ENCODE data around the gene NAV2. TPM values are rescaled to one million over a fixed set of nuclear protein-coding genes. Genes with fewer than 3 reads are reported as not detected.
"Not testable (repeated sequence)": the region's sequence is repeated elsewhere in the genome, so short reads cannot be mapped to it uniquely, and the experiment has no call there.

Gene NAV2
- total RNA-seq, 2 experiments from 2014 or later = 0.23 to 0.36 TPM

DNA sequence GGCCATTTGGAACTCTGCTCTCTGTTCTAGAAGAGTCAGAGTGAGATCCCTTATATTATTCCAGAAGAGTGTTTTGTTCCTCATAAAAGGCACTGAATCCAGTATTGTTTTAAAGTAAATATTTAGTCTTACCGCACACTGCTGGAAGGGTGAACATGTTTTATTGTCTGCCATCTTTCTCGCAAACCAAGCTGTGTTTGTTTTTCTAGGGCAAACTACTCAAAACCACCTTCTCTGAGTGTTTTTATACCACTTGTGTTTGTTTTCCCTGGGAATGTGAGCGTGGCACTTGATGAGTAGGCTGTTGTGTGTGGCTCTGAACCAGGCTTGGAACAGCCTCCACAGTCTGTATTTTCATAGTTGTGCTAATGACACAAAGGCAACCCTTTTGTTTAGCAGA lies 357.8 kb downstream of the NAV2 start:
- no peak for ATAC-seq
- CTCF ChIA-PET = no interaction called here
- Mint-ChIP-seq H3K27ac (no peak overlapping the region), H3K36me3 (ENCODE audit: low read depth) (no peaks in the 10 kb centered on the region), H3K27me3 (peaks cover 5% of the 10 kb centered on the region), H3K4me1 (ENCODE audit: low read depth) (no peaks in the 10 kb centered on the region), H3K4me3 (no peak overlapping the region), H3K9me3 (no peaks in the 10 kb centered on the region)
- TF ChIP-seq, protein P1, sequence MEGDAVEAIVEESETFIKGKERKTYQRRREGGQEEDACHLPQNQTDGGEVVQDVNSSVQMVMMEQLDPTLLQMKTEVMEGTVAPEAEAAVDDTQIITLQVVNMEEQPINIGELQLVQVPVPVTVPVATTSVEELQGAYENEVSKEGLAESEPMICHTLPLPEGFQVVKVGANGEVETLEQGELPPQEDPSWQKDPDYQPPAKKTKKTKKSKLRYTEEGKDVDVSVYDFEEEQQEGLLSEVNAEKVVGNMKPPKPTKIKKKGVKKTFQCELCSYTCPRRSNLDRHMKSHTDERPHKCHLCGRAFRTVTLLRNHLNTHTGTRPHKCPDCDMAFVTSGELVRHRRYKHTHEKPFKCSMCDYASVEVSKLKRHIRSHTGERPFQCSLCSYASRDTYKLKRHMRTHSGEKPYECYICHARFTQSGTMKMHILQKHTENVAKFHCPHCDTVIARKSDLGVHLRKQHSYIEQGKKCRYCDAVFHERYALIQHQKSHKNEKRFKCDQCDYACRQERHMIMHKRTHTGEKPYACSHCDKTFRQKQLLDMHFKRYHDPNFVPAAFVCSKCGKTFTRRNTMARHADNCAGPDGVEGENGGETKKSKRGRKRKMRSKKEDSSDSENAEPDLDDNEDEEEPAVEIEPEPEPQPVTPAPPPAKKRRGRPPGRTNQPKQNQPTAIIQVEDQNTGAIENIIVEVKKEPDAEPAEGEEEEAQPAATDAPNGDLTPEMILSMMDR (IDR thresholded peaks at IDR 0.05) = no peak
- POLR2A ChIA-PET = interaction anchor here (0.6 kb wide), 1 partner anchor 1082 kb away, joined by 3 read pairs; no protein-coding TSS in a partner anchor
- intact Hi-C loops (cut with micrococcal nuclease) = no loop called here
- DNase-seq = no peak

- Mint-ChIP-seq H3K36me3 (ENCODE audit: low read depth) (no peaks in the 10 kb centered on the region), H3K9me3 (no peaks in the 10 kb centered on the region), H3K27ac (no peak overlapping the region), H3K4me1 (ENCODE audit: low read depth) (no peaks in the 10 kb centered on the region), H3K4me3 (no peak overlapping the region), H3K27me3 (peaks cover 13% of the 10 kb centered on the region)
- DNase-seq (no peak), ATAC-seq (no peak)
- POLR2A ChIA-PET = no interaction called here
- intact Hi-C loops (cut with micrococcal nuclease) = no loop called here
- CTCF ChIA-PET = no interaction called here
- TF ChIP-seq, protein P1 (IDR thresholded peaks at IDR 0.05) = no peak
Observed at GRCh38 chr11:20075627-20076026, 363.0 kb downstream of the NAV2 start.

DNA sequence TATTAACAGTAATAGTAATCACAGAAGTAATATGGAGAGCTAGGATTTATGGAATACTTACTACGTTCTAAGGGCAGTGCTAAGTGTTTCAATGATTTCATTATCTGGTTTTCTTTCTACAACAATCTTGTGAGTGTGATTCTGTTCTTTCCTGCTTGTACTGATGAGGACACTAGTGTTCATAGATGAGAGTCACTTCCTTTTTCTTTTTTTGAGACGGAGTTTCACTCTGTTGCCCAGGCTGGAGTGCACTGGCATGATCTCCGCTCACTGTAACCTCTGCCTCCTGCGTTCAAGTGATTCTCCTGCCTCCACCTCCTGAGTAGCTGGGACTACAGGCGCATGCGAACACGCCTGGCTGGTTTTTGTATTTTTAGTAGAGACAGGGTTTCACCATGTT lies 366.2 kb downstream of the NAV2 start:
- no peak overlapping the region for H3K27ac Mint-ChIP-seq
- H3K4me3 Mint-ChIP-seq = no peak overlapping the region
- intact Hi-C loops (cut with micrococcal nuclease) = no loop called here
- peaks cover 14% of the 10 kb centered on the region for H3K27me3 Mint-ChIP-seq
- POLR2A ChIA-PET = no interaction called here
- H3K9me3 Mint-ChIP-seq = no peaks in the 10 kb centered on the region
- CTCF ChIA-PET = no interaction called here
- H3K4me1 Mint-ChIP-seq (ENCODE audit: low read depth) = no peaks in the 10 kb centered on the region
- TF ChIP-seq, protein P1 (IDR thresholded peaks at IDR 0.05) = no peak
- H3K36me3 Mint-ChIP-seq (ENCODE audit: low read depth) = no peaks in the 10 kb centered on the region
- ATAC-seq (no peak), DNase-seq (no peak)

- no peaks in the 10 kb centered on the region for H3K9me3 Mint-ChIP-seq
- DNase-seq (no peak), ATAC-seq (no peak)
- no peaks in the 10 kb centered on the region for H3K4me1 Mint-ChIP-seq (ENCODE audit: low read depth)
- intact Hi-C loops (cut with micrococcal nuclease) = no loop called here
- TF ChIP-seq, protein P1 (IDR thresholded peaks at IDR 0.05) = no peak
- no peak overlapping the region for H3K27ac Mint-ChIP-seq
- H3K4me3 Mint-ChIP-seq = no peak overlapping the region
- CTCF ChIA-PET = no interaction called here
- H3K27me3 Mint-ChIP-seq = peaks cover 15% of the 10 kb centered on the region
- no peaks in the 10 kb centered on the region for H3K36me3 Mint-ChIP-seq (ENCODE audit: low read depth)
- POLR2A ChIA-PET = no interaction called here
Observed at GRCh38 chr11:20080032-20080685, 367.5 kb downstream of the NAV2 start.

DNA sequence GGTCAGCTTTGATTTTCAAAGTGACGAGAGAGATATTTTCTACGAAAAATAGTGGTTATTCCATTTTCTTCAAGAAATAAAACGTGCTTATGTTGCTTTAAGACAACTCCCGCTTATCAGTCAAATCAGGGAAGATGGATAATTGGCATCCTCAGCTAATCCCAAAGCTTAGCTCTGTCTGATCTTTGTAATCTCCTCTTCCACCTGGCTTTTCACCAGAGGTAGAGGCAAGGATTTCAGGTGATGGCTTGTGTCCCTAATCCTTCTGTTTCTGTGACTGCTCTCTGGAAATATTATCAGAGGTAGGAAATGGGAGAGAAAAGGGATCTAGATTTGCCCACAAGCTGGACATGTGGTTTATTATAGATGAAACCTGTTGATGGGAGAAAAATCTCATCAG lies 368.7 kb downstream of the NAV2 start:
- H3K27ac Mint-ChIP-seq = no peak overlapping the region
- intact Hi-C loops (cut with micrococcal nuclease) = no loop called here
- peaks cover 11% of the 10 kb centered on the region for H3K27me3 Mint-ChIP-seq
- CTCF ChIA-PET = no interaction called here
- H3K4me1 Mint-ChIP-seq (ENCODE audit: low read depth) = no peaks in the 10 kb centered on the region
- ATAC-seq (no peak), DNase-seq (no peak)
- H3K36me3 Mint-ChIP-seq (ENCODE audit: low read depth) = no peaks in the 10 kb centered on the region
- POLR2A ChIA-PET = no interaction called here
- TF ChIP-seq, protein P1 (IDR thresholded peaks at IDR 0.05) = no peak
- no peaks in the 10 kb centered on the region for H3K9me3 Mint-ChIP-seq
- no peak overlapping the region for H3K4me3 Mint-ChIP-seq

DNA sequence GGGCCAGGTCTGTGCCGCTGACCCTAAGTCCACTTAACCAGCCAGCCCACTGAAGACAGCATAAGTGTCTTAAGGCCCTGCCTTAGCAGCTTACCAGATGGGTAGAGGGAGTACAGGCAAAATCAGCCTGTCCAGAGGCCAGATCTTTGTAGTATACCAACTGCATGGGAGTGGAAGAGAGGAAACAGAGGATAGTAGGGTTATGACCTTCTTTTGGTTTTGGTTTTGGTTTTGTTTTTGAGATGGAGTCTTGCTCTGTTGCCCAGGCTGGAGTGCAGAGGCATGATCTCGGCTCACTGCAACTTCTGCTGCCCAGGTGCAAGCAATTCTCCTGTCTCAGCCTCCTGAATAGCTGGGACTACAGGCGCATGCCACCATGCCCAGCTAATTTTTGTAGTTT lies 371.2 kb downstream of the NAV2 start:
- intact Hi-C loops (cut with micrococcal nuclease); POLR2A ChIA-PET; CTCF ChIA-PET; H3K36me3 Mint-ChIP-seq (ENCODE audit: low read depth); ATAC-seq; DNase-seq; H3K9me3 Mint-ChIP-seq; H3K27ac Mint-ChIP-seq; H3K4me3 Mint-ChIP-seq; H3K27me3 Mint-ChIP-seq; H3K4me1 Mint-ChIP-seq (ENCODE audit: low read depth): not testable (repeated sequence)
